ENCODE data around the gene DEXI.
A peak's percentile ranks its signal among the peaks of the same experiment; 100 is the strongest.

DEXI gene

DNA sequence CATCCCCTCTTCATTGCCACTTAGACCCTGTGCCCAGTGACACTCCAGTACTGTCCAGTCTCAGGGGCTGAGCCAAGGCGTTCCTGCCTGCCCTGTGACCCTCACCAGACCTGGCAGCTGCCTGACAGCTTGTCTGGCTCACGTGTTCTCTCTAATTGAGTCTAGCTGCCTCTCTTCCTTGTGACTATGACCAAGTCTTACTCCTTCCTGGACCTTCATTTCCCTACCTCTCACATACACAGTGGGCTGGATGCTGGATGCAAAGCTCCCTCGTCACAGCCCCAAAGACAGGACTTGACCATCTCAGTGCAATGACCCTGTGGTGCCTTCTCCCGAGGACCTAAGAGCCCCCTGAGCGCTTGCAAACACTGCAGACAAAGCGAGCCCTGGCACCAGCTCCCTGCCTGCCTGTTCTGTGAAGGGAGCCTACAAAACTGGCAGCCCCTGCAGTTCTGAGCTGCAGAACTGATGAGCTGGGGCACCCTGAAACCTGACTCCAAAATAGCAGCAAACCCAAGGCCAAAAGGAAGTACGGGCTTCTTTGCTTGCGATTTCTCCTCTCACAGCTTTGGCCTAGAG, 1.7 kb downstream of the DEXI start:
- peak overlapping the region; percentile 79; the same call in 1 of the 2 replicates for H3K27ac ChIP-seq
- no peak for TF ChIP-seq ZFX (IDR thresholded peaks at IDR 0.05)
- no peak for TF ChIP-seq CTCF (conservative IDR thresholded peaks at IDR 0.05)

DNA sequence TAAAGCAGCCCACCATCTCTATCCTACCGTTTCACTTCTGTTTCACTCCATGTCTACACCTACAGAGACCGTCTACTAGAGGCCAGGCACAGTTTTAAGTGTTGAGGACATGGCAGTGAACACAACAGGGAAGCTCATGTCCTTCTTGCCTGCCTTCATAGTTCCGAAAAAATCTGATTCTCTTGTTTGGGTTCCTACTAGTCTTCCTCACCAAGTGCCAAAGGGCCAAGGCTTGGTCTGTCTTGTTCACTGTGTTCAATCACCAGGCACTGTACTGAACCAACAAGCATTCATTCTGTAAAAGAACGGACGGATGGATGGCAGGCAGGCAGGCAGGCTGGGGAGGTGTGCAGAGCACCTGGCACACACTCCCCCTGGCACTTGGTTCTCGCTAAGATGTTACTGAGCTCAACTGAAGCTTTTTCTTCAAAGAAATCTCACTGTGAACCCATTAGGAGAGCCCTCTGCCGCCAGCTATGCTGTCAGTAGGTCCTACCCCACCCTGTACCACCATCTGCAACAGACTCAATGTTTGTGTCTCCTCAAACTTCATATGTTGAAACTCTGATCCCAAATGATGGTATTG, 2.5 kb downstream of the DEXI start:
- TF ChIP-seq CTCF (conservative IDR thresholded peaks at IDR 0.05) (no peak), ZFX (IDR thresholded peaks at IDR 0.05) (no peak)
- no peak overlapping the region for H3K27ac ChIP-seq

DNA sequence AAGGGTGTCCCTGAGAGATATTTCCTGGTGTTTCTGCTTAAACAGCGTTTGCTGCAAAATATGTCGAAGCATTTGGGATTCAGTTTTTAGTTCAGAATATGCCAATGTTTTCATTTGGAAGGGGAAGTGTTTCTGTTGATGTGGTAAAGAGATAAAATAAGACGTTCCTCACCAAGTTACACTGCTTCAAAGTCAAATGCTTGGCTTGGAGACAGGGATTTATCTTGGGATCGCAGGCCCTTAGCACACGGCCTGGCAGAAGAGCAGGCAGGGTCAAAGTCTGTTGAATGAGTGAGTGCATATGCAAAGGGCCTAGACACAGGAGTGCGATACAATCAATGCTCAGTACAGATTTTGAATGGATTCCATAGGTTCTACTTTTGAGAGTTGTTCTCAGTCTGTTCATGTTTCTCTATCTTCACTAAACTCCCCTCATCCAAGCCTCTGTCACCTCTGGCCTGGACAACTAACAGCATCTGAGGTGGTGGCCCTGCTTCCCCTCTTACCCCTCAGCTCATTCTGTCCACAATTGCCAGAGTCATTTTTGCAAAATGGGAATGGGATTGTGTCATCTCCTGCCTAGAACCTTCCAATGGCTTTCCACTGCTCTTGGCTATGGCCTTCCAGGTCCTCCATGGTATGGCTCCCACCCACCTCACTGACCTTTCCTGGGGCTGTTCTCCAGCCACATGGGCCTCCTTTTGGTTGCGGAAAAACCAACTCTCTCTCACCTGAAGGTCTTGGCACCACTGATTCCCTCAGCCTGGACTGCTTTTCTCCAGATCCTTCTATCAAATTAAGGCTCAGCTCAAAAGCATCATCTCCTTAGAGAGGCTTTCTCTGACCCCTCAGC, 3.2 kb downstream of the DEXI start:
- TF ChIP-seq ZFX (IDR thresholded peaks at IDR 0.05) (no peak), CTCF (conservative IDR thresholded peaks at IDR 0.05) (no peak)
- no peak overlapping the region for H3K27ac ChIP-seq

DNA sequence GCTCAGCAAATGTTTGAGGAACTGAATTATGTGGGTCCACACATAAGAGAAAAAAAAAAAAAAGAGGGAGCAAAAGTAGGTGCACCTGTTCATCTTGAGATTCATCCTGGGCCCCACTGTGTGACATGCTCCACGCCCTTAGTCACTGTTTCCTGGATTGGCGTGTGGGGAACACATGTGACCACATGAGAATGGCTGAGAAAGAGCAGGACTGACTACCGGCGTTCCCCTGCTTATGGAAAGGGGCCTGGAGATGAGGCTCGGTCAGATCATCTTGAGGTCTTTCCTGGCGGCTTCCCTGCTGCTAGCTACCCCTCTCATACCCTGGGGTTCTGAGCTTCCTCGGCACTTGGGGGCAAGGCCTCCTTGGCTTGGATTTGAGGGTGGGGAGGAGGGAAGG, 3.9 kb downstream of the DEXI start:
- TF ChIP-seq CTCF (conservative IDR thresholded peaks at IDR 0.05) (no peak), ZFX (IDR thresholded peaks at IDR 0.05) (no peak)
- H3K27ac ChIP-seq: no peak overlapping the region

DNA sequence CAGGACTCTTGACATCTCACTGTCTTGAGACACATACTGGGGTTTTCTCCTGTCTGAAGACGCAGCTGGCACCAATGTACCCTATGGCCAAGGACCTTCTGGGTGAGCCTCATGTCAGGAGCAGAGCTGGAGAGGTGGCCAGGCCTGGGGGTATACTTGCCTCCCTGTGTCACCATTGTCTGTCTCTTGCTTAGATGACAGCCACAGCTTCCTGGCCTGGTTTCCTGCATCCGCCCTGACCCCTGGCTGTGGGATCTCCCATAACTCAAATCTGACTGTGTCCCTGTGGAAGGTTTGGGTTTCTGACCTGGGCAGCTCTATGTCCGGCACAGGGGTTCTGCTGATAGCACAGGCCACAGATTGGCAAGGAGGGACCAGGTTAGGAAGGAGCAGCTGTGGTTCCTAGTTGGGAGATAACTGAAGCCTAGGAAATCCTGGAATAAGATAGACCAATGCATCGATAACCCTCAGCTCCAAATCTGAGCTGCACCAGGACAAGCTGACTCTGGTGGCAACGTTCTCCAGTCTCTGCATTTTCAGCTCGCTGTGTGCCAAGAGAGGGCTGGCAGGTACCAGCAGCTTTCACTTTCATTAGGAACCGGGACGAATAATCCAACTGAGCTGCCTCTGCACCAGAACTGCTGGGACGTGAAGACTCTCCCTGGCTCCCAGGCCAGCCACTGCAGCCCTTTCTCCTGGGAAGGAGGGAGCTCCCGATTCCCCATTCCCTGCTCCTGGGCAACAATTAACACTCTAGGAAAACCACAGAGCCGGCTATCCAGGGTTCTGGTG, 5.0 kb downstream of the DEXI start:
- no peak overlapping the region for H3K27ac ChIP-seq

GRCh38 chr16:10936272-10936984, 5.8 kb downstream of the DEXI start:
- no peak for TF ChIP-seq CTCF (conservative IDR thresholded peaks at IDR 0.05)
- TF ChIP-seq ZFX (IDR thresholded peaks at IDR 0.05): no peak
- H3K27ac ChIP-seq: no peak overlapping the region

More for the DNA sequence above, 5.0 kb downstream of the DEXI start:
- no peak for TF ChIP-seq ZFX (IDR thresholded peaks at IDR 0.05)
- TF ChIP-seq CTCF (conservative IDR thresholded peaks at IDR 0.05): no peak
